ENCODE results near the gene HOXA4.

- TF ChIP-seq, protein P1, sequence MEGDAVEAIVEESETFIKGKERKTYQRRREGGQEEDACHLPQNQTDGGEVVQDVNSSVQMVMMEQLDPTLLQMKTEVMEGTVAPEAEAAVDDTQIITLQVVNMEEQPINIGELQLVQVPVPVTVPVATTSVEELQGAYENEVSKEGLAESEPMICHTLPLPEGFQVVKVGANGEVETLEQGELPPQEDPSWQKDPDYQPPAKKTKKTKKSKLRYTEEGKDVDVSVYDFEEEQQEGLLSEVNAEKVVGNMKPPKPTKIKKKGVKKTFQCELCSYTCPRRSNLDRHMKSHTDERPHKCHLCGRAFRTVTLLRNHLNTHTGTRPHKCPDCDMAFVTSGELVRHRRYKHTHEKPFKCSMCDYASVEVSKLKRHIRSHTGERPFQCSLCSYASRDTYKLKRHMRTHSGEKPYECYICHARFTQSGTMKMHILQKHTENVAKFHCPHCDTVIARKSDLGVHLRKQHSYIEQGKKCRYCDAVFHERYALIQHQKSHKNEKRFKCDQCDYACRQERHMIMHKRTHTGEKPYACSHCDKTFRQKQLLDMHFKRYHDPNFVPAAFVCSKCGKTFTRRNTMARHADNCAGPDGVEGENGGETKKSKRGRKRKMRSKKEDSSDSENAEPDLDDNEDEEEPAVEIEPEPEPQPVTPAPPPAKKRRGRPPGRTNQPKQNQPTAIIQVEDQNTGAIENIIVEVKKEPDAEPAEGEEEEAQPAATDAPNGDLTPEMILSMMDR (IDR thresholded peaks at IDR 0.05) = no peak
- no peak for TF ChIP-seq POLR2A (IDR thresholded peaks at IDR 0.05)
These were observed 46.6 kb upstream of the HOXA4 start for GRCh38 chr7:27176962-27177794.
